Epithelial cell of esophagus (primary cell): ENCODE data around the gene OLAH.

Experiments
- DNase-seq: peaks from one replicate; pipeline ENCODE4 v3.0.0; 2010; ENCODE audit warnings: low read depth
- H3K4me3 ChIP-seq: 2 replicates; pipeline ENCODE4 v1.5.1; 2011; ENCODE audit warnings: mild to moderate bottlenecking, low read length, control low read depth
- TF ChIP-seq, protein P1 (sequence below): IDR thresholded peaks from 2 replicates; pipeline ENCODE4 v1.5.1; 2011; ENCODE audit warnings: low read depth, mild to moderate bottlenecking, low read length, control low read depth, inconsistent platforms; ENCODE audit not compliant: insufficient read depth; ENCODE audit errors: missing control alignments

The OLAH gene

DNA sequence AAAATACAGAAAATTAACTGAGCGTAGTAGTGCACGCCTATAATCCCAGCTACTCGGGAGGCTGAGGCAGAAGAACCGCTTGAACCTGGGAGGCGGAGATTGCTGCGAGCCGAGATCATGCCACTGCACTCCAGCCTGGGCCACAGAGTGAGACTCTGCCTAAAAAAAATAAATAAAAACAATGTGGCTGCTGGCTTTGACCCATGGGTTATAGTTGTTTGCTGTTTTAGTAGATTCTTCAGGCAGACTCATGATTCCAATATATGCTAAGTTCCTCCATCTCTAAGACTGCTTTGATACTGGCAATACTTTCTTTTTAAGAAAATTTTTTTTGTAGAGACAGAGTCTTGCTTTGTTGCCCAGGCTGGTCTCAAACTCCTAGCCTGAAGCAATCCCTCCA lies 8.4 kb downstream of the OLAH start:
- TF ChIP-seq, protein P1, sequence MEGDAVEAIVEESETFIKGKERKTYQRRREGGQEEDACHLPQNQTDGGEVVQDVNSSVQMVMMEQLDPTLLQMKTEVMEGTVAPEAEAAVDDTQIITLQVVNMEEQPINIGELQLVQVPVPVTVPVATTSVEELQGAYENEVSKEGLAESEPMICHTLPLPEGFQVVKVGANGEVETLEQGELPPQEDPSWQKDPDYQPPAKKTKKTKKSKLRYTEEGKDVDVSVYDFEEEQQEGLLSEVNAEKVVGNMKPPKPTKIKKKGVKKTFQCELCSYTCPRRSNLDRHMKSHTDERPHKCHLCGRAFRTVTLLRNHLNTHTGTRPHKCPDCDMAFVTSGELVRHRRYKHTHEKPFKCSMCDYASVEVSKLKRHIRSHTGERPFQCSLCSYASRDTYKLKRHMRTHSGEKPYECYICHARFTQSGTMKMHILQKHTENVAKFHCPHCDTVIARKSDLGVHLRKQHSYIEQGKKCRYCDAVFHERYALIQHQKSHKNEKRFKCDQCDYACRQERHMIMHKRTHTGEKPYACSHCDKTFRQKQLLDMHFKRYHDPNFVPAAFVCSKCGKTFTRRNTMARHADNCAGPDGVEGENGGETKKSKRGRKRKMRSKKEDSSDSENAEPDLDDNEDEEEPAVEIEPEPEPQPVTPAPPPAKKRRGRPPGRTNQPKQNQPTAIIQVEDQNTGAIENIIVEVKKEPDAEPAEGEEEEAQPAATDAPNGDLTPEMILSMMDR: no peak
- no peak for DNase-seq
- H3K4me3 ChIP-seq: no peak overlapping the region

DNA sequence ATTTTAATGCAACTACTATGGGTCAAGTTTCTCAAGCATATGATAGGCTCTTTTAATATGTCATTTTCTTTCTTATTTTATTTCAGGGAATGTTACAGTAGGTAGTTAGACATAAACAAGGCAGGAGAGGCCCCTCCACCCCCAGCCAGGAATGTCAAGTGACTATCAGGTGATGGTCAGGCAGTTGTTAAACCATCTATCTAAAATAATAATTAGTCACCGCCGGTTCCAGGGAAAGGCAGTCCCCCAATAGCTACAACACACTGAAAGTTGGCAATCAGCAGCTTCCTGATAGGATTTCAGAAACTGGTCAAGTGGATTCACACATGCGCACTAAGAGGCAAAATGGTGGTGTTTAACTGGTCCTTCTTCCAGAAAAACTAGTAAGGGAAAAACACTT lies 9.3 kb downstream of the OLAH start:
- H3K4me3 ChIP-seq: no peak overlapping the region

DNA sequence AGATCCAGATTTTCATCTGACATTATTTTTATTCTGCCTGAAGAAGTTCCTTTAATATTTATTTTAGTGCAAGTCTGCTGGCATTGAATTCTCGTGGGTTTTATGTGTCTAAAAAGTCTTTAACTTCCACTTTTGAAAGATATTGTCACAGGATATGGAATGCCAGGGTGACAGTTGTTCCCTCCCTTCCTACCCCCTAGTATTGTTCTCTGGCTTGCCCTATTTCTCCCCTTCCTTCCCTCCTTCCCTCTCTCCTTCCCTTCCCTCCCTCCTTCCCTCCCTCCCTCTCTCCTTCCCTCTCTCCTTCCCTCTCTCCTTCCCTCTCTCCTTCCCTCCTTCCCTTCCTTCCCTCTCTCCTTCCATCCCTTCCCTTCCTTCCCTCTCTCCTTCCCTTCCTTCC lies 14.9 kb downstream of the OLAH start:
- H3K4me3 ChIP-seq: no peak overlapping the region

More for the DNA sequence above, 9.3 kb downstream of the OLAH start:
- TF ChIP-seq, protein P1: no peak
- DNase-seq: no peak

DNA sequence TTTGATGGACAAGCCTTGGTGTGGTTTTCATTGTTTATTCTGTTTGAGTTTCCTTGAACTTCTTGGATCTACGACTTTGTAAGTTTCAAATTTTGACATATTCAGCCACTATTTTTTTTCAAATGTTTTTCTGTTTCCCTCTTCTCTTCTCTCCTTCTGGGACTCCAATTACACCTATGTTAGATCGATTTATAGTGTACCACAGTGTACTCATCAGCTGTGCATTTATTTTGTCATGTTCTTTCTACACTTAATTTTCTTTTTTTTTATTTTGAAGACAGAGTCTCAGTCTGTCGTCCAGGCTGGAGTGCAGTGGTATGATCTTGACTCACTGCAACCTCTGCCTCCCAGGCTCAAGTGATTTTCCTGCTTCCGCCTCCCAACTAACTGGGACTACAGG lies 16.2 kb downstream of the OLAH start:
- TF ChIP-seq, protein P1: no peak
- H3K4me3 ChIP-seq: no peak overlapping the region
- DNase-seq: no peak

More for the DNA sequence above, 14.9 kb downstream of the OLAH start:
- no peak for DNase-seq
- TF ChIP-seq, protein P1: no peak

DNA sequence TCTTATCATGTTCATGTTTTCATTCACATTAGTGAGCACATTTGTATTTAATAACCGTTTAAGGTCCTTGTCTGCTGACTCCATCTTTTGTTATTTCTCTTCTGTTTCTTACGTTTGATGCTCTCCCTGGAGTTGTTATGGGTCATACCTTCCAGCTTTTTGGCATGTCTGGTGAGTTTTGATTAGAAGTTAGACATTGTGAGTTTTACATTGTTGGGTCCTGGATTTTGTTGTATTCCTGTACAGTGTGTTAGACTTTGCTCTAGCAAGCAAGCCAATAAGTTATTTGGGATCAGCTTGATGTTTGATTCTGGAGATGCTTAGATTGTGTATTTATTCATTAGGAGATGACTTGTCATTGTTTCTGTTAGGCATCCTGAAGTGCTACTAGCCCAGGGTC lies 16.9 kb downstream of the OLAH start:
- DNase-seq: no peak
- no peak overlapping the region for H3K4me3 ChIP-seq
- TF ChIP-seq, protein P1: no peak

DNA sequence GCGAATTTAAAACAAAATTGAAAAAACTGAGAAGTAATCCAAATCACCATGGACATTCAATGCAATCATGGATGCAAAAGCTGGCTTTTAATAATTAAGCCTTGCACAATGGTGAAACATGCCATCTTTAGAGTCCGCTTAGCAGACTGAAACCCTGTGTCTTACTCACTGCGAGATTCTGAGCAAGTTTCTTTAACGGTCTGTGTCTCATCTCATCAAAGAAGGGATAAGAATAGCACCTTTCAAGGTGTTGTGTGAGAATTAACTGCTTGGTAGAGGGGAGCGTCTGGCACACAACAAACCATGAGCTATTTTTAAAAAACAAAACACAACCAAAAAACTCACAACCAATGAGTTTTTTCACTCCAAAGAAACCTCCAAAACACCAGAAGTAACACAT lies 23.4 kb downstream of the OLAH start:
- no peak for DNase-seq

DNA sequence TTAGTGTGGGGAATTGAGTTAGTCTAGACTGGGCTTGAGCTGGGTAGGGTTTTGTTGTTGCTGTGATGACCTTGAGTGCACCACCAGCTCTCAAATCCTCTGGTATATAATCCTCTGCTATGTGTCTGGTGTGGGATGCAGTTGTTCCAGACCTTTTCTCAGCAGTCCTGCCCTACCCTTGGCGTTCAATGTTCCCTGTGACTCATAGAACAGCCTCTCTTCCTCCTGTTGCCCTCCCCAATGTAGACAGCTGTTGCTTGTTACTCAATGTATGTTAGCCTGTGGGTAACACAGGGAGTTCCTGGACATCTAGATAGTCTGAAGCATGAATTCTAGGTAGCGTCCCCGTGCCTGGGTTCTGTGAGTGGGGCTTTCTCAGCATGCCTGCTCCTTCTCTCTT lies 25.1 kb downstream of the OLAH start:
- DNase-seq: peak; percentile 76
- H3K4me3 ChIP-seq: no peak overlapping the region
- TF ChIP-seq, protein P1: no peak

More for the DNA sequence above, 23.4 kb downstream of the OLAH start:
- TF ChIP-seq, protein P1: no peak
- no peak overlapping the region for H3K4me3 ChIP-seq
